GM21529 (cell line): Measurements from ENCODE around the gene POLE4.

Experiments
- ATAC-seq: cut with Tn5 transposase; IDR thresholded peaks from one replicate; pipeline ENCODE4 v1.9.1; 2021; ENCODE audit not compliant: unreplicated experiment

Gene POLE4

GRCh38 chr2:74985978-74986609 is 27.7 kb downstream of the POLE4 start:
- no peak for ATAC-seq

GRCh38 chr2:74991977-74992376 is 33.5 kb downstream of the POLE4 start:
- ATAC-seq, result no peak

DNA sequence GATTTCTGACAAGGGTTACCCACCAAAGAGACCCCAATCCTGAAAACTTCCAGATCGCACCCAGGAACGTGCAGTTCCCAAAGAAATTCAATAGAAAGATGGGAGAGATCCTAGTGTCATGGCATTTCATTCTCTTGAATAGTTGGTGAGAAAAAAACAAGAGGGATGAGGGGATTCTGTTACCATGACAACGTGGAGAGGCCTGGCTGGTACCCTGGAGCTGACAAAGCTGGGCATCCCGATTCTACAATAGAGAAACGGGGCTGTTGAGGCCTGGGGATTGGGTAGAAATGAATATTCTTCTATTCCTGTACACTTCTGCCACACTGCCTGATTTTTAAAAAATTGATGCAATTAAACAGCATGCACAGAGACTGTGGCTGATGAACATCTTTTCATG is 41.0 kb downstream of the POLE4 start:
- no peak for ATAC-seq

- no peak for ATAC-seq
Measured at GRCh38 chr2:75002007-75002406, 43.6 kb downstream of the POLE4 start.

DNA sequence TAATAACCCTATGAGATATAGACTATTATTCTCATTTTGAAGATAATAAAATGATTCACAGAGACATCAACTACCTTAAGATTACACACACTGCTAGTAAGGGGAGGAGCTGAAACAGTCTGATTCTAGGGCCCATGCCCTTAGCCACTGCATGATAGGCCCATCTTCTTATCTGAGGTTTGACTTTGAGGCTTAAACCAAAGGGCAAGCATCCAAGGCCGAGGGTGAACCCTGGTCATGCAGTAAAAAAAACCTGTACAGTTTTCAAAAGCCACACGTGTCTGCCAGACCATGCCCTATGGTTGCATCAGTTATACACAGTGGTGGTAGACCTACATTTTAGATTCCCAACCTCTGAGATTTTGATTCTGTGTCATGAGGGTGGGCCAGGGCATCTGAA is 44.8 kb downstream of the POLE4 start:
- no peak for ATAC-seq

DNA sequence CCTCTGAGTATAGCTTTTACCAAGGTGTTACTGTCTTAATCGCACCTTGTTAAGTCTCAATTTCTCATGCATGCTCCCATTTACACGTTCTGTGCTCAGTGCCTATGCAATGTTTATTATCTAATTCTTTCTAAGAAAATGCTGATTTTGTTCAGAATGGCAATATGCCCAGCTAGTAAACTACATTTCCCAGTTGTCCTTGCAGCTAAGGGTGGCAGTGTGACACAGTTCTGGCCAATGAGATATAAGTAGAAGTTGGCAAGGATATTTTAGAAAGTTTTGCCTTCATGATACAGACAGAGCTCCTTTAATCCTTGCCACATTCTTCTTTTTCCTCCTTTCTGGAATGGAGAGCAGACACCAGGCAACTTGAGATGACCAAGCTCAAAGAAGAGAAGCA is 45.3 kb downstream of the POLE4 start:
- ATAC-seq, result no peak

DNA sequence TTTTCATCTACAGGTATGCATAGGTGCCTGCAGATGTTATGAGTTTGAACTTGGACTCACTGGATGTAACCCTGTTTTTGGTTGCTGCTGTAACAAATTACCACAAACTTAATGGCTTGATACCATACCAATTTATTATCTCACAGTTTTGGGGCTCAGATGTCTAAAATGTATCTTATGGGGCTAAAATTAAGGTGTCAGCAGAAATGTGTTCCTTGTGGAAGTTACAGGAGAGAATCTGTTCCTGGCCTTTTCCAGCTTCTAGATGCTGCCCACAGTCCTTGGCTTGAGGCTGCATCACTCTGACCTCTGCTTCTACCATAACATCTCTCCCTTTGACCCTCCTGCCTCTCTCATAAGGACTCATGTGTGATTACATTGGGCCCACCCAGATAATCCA is 47.6 kb downstream of the POLE4 start:
- no peak for ATAC-seq

GRCh38 chr2:75007061-75007460 is 48.6 kb downstream of the POLE4 start:
- no peak for ATAC-seq

- no peak for ATAC-seq
Measured at GRCh38 chr2:75007819-75008218, 49.4 kb downstream of the POLE4 start.

DNA sequence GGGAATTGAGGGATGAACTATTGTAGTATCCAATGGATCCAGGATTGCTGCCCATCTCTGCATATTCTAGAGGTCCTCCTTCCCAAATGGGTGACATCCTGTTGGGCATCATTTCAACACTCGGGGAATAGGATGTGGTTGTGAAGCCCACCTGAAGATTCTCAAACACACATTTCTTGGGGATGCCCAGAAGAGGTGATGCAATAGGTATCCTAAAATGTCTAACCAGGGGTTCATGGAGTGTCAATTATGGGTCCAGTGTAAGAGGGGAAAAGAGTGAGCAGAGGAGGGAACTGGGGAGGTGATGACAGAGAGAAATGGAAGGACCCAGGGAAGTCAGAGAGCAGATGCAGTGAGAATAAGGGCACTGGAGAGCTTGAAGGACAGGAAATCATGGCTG is 52.1 kb downstream of the POLE4 start:
- ATAC-seq, result no peak

DNA sequence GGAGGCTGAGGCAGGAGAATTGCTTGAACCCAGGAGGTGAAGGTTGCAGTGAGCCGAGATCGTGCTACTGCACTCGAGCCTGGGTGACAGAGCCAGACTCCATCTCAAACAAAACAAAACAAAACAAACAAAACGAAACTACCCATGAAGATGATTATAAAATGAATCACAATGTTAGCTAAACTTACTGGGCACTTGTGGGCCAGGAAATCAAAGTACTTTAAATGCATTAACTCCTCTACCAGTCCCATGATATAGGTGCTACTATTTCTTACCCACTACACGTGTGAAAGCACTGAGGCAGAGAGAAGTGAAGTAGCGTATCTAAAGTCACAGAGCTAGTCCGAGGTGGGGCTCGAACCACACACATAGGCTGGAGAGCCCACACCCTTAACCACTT is 53.6 kb downstream of the POLE4 start:
- ATAC-seq, result no peak

DNA sequence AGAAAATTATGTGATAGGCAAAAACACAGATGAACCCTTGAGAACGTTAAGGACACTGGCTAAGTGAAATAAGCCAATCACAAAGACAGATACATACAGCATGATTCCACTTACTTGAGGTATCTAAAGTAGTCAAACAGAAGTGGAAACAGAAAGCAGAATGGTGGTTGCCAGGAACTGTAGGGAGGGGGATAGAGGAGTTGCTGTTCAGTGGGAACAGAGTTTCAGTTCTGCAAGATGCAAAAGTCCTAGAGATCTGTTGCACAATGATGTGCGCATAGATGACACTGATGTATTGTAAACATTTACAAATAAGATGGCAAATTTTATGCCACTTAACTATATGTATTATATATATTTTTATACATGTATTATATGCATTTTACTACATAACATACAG is 59.7 kb downstream of the POLE4 start:
- no peak for ATAC-seq
